GM18519 (cell line): ENCODE results near the gene PCP2.

Experiments used
- ATAC-seq: cut with Tn5 transposase; IDR thresholded peaks from one replicate; pipeline ENCODE4 v1.9.1; 2021; ENCODE audit warnings: mild to moderate bottlenecking, moderate library complexity; ENCODE audit not compliant: unreplicated experiment, low FRiP score

Gene PCP2

GRCh38 chr19:7640803-7641202 lies 7.3 kb upstream of the PCP2 start:
- ATAC-seq: no peak

- no peak for ATAC-seq
These were observed 6.4 kb upstream of the PCP2 start for GRCh38 chr19:7639863-7640348.

GRCh38 chr19:7638802-7639465 lies 5.4 kb upstream of the PCP2 start:
- no peak for ATAC-seq

GRCh38 chr19:7637374-7638256 lies 4.1 kb upstream of the PCP2 start:
- no peak for ATAC-seq

GRCh38 chr19:7636691-7637373 lies 3.3 kb upstream of the PCP2 start, which contains the start of gene STXBP2:
Gene STXBP2 (plus strand): TSS chr19:7637110. CDS start chr19:7637150, 40 bp downstream.
- ATAC-seq: no peak

- no peak for ATAC-seq
These were observed 2.8 kb upstream of the PCP2 start for GRCh38 chr19:7636317-7636690.

GRCh38 chr19:7635670-7636069 lies 2.2 kb upstream of the PCP2 start:
- no peak for ATAC-seq

GRCh38 chr19:7632340-7633203 lies 947 bp downstream of the PCP2 start:
- ATAC-seq: no peak

- ATAC-seq: no peak
These were observed 1.9 kb downstream of the PCP2 start for GRCh38 chr19:7631577-7631976.

- ATAC-seq: peak; percentile 90
These were observed 4.0 kb downstream of the PCP2 start, which contains the start of the genes PET100 and XAB2 for GRCh38 chr19:7629347-7630054. Gene PET100 (plus strand): TSS chr19:7629793. CDS start chr19:7629834, 41 bp downstream. Gene XAB2 (minus strand): TSS chr19:7629545. CDS start chr19:7629527, 18 bp downstream.

GRCh38 chr19:7628589-7629311 lies 4.8 kb downstream of the PCP2 start:
- ATAC-seq: no peak

- no peak for ATAC-seq
These were observed 6.4 kb downstream of the PCP2 start for GRCh38 chr19:7627166-7627565.

GRCh38 chr19:7625763-7626372 lies 7.7 kb downstream of the PCP2 start:
- ATAC-seq: no peak

- no peak for ATAC-seq
These were observed 8.7 kb downstream of the PCP2 start for GRCh38 chr19:7624810-7625209.

GRCh38 chr19:7623725-7624603 lies 9.6 kb downstream of the PCP2 start:
- ATAC-seq: no peak

- ATAC-seq: no peak
These were observed 10.4 kb downstream of the PCP2 start for GRCh38 chr19:7622933-7623685.
